ENCODE measurements around the gene C1QTNF9. TPM values are rescaled to one million over a fixed set of nuclear protein-coding genes. Genes with fewer than 3 reads are reported as not detected.
"Not testable (repeated sequence)": the region's sequence is repeated elsewhere in the genome, so short reads cannot be mapped to it uniquely, and the experiment has no call there.

Gene C1QTNF9
- total RNA-seq, 1 donor from 2014 or later, result not detected

DNA sequence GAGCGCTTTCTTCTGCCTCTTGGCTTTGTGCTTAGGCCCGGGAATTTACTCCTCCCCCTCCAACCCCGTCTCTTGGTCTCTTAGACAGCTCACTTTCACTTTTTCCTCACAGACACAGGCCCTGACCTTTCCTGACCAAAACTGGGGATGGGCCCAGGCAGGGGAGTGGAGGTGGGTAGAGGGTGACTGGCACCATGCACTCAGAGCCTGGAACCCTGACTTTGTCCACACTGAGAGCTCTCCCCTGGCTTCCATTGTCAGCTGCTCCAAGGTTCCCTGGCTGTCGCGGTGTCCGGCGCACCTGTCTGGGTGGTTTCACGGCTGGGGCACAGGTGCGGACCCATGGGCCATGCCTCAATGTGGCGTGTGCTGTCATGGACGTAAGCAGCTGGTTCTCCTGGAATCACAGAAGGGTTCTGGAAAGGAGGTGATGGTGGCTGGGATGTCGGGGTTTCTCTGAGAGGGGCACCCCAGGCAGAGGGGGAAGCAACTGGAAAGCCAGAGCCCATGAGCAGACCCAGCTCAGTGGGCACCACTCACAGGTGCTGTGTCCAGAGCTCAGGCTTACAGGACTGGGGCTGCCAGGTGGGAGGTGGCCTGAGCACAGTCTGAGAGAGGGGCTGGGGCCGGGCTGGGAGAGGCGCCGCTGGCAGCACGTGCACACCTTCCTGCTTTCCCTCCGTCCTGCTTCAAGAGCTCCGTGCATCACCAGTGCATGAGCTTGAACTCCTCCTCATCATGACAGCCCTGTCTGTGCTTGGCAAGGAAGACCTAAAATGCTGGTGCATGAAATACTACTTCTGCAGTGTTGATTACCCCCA lies 28.0 kb upstream of the C1QTNF9 start:
- DNase-seq (ENCODE audit: low read depth), result peak; percentile 44

DNA sequence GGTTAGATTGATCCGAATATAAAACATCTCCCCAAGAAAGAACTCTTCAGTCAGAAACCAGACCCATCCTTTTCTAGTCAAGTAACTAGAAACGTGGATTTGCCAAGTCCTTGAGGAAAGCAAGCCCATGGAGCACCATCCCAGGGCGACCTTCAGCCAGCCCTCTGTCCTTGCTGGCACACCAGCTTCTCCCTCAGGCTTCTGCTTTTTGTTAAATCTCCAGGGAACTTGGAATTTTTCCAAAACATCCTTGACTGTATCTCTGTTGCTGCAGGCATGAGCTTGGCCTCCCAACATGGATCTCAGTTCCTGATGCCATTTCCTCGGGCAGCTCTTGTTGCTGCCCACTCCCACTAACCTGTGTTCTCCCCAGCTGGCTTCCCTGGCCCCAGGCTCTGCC lies 27.1 kb upstream of the C1QTNF9 start:
- no peak for DNase-seq (ENCODE audit: low read depth)

DNA sequence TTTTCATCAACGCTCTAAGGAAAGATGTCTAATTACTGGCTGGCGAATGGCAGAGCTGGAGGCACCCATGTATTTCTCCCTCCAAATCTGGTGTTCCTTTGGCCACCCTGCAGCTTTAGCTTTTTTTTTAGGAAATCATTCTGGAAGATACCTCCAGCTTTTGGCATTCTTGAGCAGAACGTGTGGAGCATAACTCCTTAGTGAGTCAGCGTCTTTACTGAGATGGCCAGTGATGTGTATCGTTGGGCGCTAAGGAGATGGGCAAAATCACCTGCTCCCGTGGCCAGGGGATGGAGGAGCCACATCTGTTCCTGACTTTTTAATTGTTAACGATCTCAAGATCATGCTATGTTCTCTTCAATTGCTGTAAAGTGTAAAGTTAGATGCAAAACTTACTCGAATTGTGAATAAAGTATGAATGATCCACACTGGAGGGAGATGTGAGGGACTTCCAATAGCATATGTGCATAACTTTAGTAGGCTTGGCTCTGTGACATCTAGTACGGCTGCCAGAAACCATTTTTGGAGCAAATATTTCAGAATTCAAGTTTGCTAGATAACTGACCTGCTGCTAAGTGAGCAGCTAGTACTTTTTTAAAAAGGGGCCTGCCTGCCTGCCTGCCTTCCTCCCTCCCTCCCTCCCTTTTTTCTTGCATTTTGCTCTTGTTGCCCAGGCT lies 24.4 kb upstream of the C1QTNF9 start:
- no peak for DNase-seq (ENCODE audit: low read depth)

- no peak for DNase-seq (ENCODE audit: low read depth)
These were observed 22.8 kb upstream of the C1QTNF9 start for GRCh38 chr13:24286624-24287023.

- no peak for DNase-seq (ENCODE audit: low read depth)
These were observed 21.6 kb upstream of the C1QTNF9 start for GRCh38 chr13:24287748-24288287.

GRCh38 chr13:24288870-24289269 lies 20.5 kb upstream of the C1QTNF9 start:
- no peak for DNase-seq (ENCODE audit: low read depth)

- no peak for DNase-seq (ENCODE audit: low read depth)
These were observed 19.0 kb upstream of the C1QTNF9 start for GRCh38 chr13:24290280-24290932.

- DNase-seq (ENCODE audit: low read depth), result peak; percentile 22
These were observed 16.9 kb upstream of the C1QTNF9 start for GRCh38 chr13:24292481-24292880.

- DNase-seq (ENCODE audit: low read depth), result no peak
These were observed 15.6 kb upstream of the C1QTNF9 start for GRCh38 chr13:24293746-24294145.

DNA sequence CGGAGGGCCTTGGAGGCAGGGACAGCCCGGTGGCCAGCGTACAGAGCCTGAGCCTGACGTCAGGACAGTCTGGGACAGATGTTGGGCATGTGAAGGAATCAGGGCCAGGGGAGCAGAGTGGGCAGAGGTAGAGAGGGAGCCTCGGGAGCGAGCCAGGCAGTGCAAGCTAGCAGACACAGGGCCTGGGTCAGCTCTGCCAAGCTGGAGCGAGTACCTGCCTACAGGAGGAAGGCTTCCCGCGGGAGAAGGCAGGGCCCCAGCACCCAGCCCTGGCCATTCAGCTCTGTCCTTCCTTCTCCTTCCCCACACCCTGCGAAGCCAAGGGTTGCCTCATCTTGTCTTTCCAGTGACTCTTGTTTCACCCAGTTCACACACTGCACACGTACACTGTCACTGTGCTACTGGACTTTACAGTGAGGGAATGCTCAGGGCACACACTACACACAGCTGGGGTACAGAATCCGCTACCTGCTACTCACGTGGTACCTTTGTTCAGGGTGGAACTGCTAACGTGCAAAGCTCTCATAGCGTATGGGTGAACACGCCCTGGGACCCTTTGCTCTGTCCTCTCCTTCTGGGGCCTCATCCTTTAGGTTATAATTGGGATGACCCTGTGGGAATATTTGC lies 9.8 kb upstream of the C1QTNF9 start:
- DNase-seq (ENCODE audit: low read depth), result no peak

- no peak for DNase-seq (ENCODE audit: low read depth)
These were observed 7.9 kb upstream of the C1QTNF9 start for GRCh38 chr13:24301434-24301833.

DNA sequence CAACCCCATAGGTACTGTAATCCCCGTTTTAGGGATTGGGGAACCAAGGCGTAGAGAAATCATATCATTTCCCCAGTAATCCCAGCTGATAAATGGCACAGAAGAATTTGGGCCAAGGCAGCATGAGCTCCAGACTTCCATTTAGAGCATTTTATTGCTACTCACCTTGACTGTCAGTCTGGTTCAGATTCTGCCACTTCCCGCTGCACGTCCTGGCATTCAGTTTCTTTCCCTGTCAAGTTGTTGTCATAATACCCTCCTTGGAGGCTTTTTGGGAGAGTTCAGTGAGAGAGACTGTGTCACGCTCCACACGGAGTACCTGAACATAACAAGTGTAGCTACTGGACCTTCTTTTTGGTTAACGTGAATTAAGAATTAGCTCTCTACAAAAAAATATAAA lies 7.5 kb upstream of the C1QTNF9 start:
- DNase-seq (ENCODE audit: low read depth), result no peak

DNA sequence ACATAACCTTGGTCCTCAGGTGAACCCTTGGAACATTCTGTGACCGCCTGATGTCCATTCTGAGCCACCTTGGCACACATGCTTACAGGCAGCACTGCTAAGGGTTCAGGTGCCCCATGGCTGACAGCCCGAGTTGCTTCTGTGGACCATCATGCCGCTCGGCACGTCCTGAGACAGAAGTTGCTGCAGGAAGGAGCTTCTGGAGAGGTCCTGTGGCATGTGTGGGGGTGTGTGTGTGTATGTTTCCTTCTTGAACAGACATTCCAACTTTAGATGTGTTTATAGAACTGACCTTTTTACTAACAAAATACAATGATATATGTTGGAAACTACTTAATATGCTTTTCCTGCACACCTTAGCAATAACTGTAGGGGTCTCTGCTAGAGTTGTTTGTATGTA lies 4.8 kb upstream of the C1QTNF9 start:
- no peak for DNase-seq (ENCODE audit: low read depth)

DNA sequence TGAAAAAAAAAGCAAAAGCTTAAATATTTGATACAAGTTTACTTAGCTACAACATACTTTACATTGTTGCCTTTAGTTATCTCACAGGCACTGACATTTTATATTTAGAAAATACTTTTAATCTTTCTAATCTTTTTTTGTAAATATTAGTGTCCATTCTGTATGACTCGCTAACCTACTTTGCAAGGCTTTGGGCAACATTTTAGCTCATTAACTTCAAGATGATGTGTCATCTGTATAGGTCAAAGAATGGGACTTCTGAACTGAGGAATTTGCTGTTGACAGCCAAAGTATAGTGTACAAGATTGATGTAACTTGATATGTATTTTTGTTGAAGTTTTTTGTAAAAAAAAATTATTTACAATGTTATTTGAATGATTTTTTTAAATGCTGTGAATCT lies 2.7 kb upstream of the C1QTNF9 start:
- no peak for DNase-seq (ENCODE audit: low read depth)

GRCh38 chr13:24307211-24308067 lies 1.9 kb upstream of the C1QTNF9 start:
- DNase-seq (ENCODE audit: low read depth), result no peak

GRCh38 chr13:24308068-24308445 lies 1.3 kb upstream of the C1QTNF9 start:
- DNase-seq (ENCODE audit: low read depth), result no peak

GRCh38 chr13:24308488-24309020 lies 826 bp upstream of the C1QTNF9 start:
- no peak for DNase-seq (ENCODE audit: low read depth)

DNA sequence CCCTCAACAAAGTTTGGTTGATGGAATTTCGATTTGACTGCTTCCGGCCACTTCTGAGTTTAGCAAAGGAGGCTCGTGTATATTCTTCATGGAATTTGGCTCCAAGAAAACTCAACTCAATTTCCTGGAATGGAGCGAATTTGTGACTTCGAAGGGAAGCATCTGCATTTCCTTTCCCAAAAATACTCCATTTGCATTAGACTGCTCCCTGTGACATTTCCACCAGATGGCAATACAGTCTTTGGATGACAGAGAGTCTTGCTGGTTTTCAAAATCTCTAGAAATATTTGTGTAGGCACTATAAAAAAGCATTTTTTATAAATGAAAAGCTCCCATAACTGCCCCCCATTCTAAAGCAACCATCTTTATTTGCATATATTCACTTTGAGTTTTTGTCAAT lies 4.1 kb downstream of the C1QTNF9 start:
- peak; percentile 14 for DNase-seq (ENCODE audit: low read depth)

GRCh38 chr13:24317835-24318234 lies 8.5 kb downstream of the C1QTNF9 start:
- not testable (repeated sequence) for DNase-seq (ENCODE audit: low read depth)

GRCh38 chr13:24318878-24319277 lies 9.5 kb downstream of the C1QTNF9 start:
- not testable (repeated sequence) for DNase-seq (ENCODE audit: low read depth)
